GM21717 (cell line): ENCODE data around the gene OR10J4.
"Not testable (repeated sequence)": the region's sequence is repeated elsewhere in the genome, so short reads cannot be mapped to it uniquely, and the experiment has no call there.

Source experiments
- ATAC-seq: cut with Tn5 transposase; IDR thresholded peaks from one replicate; pipeline ENCODE4 v1.9.1; 2021; ENCODE audit warnings: mild to moderate bottlenecking, moderate library complexity; ENCODE audit not compliant: unreplicated experiment

The OR10J4 gene

GRCh38 chr1:159431904-159432303, at the start of gene OR10J4:
Gene OR10J4 (plus strand): TSS chr1:159432204.
- no peak for ATAC-seq

DNA sequence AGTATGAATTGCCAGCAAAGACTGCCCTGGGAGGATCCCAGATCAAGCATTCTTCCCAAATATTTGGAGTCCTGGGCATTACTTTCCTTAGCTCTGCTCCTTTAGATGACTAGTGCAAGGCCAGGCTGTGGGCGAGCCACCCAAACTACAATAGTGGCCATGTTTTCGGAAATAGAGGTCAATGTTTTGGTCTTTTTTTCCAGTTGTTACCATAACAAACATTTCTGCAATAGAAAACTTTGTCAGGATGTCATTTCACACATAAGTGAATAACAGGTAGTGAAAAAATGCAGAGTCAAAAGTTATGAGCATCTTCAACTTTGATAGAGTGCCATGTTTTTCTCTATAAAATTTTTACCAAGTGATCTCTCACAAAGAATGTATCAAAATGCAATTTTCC, 25.2 kb upstream of the OR10J4 start:
- ATAC-seq = no peak

- ATAC-seq = no peak
Observed at GRCh38 chr1:159408862-159409400, 23.1 kb upstream of the OR10J4 start.

DNA sequence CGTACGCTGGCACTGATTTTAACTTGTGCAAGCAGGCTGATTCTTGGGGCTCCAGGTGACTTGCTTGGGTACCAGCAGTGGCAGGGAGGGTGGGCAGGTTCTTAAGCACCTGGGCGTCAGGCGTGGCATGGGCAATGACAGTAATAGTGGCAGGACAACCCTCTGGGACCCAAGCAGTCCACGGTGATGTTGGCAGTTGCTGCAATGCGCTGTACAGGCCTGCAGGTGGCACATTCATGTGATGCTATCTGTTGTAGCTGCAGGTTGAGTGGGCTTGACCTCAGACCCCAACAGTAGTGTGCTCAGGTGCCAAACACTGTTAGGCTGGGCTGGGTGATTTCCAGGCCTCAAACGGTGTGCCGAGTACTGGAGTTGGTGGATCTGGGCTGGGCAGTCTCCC, 10.2 kb upstream of the OR10J4 start:
- no peak for ATAC-seq

GRCh38 chr1:159428536-159428935, 3.5 kb upstream of the OR10J4 start:
- ATAC-seq = no peak

GRCh38 chr1:159429074-159429861, 2.7 kb upstream of the OR10J4 start:
- no peak for ATAC-seq

GRCh38 chr1:159430985-159431384, 1.0 kb upstream of the OR10J4 start:
- no peak for ATAC-seq

DNA sequence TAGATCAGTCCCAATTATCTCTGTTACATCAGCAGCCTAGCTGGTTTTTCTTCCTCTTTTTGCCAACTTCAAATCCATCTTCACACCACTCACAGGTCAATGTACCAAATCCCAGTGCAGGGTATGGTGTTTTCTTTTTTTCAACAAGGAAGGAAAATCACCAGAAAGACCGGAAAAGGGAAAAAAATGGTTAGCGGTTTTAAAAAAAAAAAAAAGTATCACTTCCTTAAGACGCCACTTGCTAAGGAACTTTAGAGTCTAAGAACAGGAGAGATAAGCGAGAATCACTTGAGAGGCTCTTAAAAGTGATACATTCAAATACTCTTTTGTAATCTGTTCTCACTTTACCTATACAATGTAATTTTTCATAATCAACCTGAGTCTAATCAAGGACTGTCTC, 4.5 kb downstream of the OR10J4 start:
- ATAC-seq = no peak

- no peak for ATAC-seq
Observed at GRCh38 chr1:159439422-159439821, 7.4 kb downstream of the OR10J4 start, which contains the start of gene OR10J1. Gene OR10J1 (plus strand): TSS chr1:159439722. CDS start chr1:159439792, 70 bp downstream.

- ATAC-seq = no peak
Observed at GRCh38 chr1:159441360-159441759, 9.4 kb downstream of the OR10J4 start.

GRCh38 chr1:159442428-159442827, 10.4 kb downstream of the OR10J4 start:
- ATAC-seq = no peak

GRCh38 chr1:159443066-159443750, 11.2 kb downstream of the OR10J4 start:
- ATAC-seq = no peak

DNA sequence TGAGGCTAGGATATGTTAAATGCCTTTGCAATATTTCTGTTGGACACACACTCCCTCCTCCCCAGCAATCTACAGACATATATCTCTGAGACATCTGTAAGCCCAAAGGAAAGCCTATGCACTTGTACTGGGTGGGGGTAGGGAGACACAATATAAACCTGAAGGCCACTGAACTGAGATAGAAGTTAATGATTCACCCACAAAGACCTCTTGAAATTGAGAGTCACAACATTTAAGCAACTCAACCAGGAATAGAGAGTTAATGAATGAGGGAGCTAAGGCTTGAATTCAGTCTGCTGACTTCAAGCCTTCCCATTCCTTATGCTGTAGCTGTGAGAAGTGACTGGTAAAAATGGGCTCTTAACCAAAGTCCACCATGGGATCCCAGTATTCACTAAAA, 12.5 kb downstream of the OR10J4 start:
- no peak for ATAC-seq

DNA sequence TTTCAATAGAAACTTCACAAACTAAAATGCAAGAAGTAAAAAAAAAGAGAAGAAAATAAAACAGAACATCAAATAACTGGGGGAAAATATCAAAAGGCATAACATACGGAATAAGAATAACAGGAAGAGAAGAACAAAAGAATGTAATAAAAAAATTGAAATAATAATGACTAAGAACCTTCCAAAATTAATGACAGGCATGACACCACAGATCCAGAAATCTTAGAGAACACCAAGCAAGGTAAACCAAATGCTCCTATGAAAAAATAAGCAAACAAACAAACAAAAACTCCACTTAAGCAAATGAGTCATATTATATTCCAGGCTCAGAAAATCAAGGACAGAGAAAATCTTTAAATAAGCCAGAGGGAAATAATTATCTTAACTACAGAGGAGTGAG, 16.2 kb downstream of the OR10J4 start:
- no peak for ATAC-seq

GRCh38 chr1:159449605-159450004, 17.6 kb downstream of the OR10J4 start:
- ATAC-seq = not testable (repeated sequence)

DNA sequence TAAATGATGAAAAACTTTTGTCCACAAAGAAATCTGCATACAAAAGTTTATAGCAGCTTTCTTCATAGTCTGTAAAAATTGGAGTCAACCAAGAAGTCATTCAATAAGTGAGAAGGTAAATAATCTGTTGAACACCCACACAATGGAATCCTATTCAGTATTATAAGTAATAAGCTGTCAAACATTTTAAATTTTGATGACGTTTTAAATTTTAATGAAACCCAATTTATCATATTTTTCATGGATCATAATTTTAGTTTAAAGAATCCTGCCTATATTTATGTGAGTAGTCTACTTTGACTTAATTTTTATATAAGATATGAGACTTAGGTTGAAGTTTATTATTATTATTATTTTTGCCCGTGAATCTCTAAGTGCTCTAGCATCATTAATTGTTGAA, 27.5 kb downstream of the OR10J4 start:
- ATAC-seq = no peak

- no peak for ATAC-seq
Observed at GRCh38 chr1:159465191-159465603, 33.2 kb downstream of the OR10J4 start.

DNA sequence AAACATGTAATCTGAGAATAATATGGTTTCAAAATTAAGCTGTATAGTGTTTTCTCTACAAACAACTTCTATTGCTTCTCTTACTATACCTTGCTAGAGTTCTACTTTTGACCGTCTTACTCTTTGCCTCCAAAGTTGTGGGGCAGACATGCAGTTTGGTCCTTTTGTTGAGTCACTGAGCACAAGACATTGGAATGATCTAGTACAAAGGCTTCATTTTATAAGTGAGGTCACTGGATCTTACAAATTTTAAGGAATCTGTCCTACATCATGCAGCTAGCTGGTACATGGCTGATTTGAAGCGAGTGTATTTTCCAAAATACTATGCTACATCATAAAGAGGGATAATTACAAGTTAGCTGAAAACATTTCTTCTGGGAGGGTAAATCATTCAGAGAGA, 36.3 kb downstream of the OR10J4 start:
- ATAC-seq = no peak

DNA sequence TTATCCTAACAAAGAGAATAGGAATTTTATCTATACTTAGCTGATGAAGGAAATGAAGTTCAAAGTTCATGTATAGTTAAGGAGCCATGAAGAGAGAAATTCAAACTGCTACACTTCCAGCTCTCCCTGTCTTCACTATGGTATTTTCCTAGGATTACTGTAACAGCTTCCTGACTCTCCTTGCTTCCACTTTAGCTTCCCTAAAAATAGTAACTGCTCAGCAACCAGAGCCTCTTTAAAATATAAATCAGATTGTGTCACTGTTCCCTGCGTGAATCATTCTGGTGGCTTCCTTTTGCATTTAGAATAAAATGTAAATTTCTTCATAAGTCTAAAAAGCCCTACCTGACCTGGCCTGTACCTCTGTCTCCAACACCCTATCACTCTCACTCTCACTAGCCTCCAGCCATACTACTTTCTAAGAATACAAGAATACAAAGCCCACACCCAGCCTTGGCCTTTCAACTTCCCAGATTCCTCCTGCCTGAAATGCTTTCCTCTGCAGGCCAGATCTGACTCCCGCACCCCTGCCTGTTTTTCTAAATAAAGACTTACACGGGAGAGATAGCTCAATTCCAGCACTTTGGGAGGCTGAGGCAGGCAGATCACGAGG, 38.0 kb downstream of the OR10J4 start:
- ATAC-seq = no peak

DNA sequence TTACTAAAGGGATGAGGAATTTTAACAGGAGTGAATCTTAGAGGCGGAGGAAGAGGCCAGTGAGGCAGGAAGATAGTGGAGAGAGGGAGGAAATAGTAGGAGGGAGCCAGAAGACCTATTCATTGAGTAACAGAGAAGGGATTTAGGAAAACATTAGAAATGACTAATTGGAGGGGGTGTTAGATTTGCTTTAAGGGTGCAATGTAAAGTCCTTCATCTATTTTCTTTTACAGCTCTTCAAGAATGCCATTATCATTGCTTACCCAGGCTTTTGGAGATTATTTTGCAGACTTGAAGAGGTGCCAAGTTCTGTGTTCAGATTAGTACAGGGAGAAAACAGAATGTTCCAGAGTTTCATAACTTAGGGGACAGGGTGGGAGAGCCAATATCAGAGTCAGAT, 41.3 kb downstream of the OR10J4 start:
- no peak for ATAC-seq

DNA sequence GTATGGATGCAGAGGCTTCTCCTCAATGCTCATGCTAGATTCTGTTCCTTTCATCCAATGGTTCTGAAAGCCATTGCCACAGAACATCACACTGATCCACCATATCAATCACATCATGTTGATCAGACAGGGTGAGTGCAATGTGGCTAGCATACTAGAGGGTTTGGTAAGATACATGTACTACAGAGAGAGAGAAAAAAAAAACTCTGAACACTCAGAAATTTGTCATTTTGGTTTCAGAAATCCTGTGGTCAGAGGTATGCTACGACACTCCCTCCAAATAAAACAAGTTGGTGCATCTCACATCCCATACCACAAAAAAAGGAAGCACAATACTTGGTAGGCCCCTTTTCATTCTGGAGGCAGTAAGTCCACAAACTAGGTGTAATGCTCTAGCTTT, 42.9 kb downstream of the OR10J4 start:
- ATAC-seq = no peak
